Ovary (tissue), 3 donors: ENCODE results near the gene UGGT2.

ENCODE experiments used
- CTCF ChIP-seq, 3 donors: fragments of 450-650 bp in 2 of 3; fragments of 200-600 bp in 1 of 3; IDR thresholded peaks; one replicate each; pipeline versions ENCODE4 v1.5.1 to v1.8.0; 2016 to 2022; ENCODE audit warnings: antibody characterized with exemption in 3 of 3, mild to moderate bottlenecking in 1 of 3
- POLR2A ChIP-seq: fragments of 450-650 bp; IDR thresholded peaks from one replicate; pipeline ENCODE4 v1.6.1; 2017; ENCODE audit warnings: antibody characterized with exemption, mild to moderate bottlenecking, moderate library complexity
- donor health status: DM: no; HTN: no; CAD: no.

- TF ChIP-seq POLR2A: no peak
- TF ChIP-seq CTCF (IDR thresholded peaks at IDR 0.05): no peak
These were observed 97.5 kb downstream of the UGGT2 start for GRCh38 chr13:95955719-95956118.
